Aorta (tissue), 5 donors: ENCODE measurements around the gene CFAP54. TPM values are rescaled to one million over a fixed set of nuclear protein-coding genes. Genes with fewer than 3 reads are reported as not detected.
"Not testable (repeated sequence)": the region's sequence is repeated elsewhere in the genome, so short reads cannot be mapped to it uniquely, and the experiment has no call there.

Experiments
- ATAC-seq: fragments of 200-7000 bp; cut with Tn5 transposase; one replicate; pipeline ENCODE4 v1.9.1; 2022; ENCODE audit warnings: moderate library complexity; ENCODE audit not compliant: low FRiP score
- DNase-seq, 2 donors: peaks; one replicate each; pipeline ENCODE4 v3.0.0-alpha.2; 2020
- H3K27ac ChIP-seq, 2 donors: one replicate each; pipeline ENCODE4 v1.5.1; 2013; ENCODE audit warnings: low read length in 2 of 2, mild to moderate bottlenecking in 2 of 2, moderate library complexity in 2 of 2, control low read depth in 1 of 2, inconsistent platforms in 1 of 2, low read depth in 1 of 2
- H3K27me3 ChIP-seq, 2 donors: one replicate each; pipeline ENCODE4 v1.6.1; 2013; ENCODE audit warnings: control low read depth in 1 of 2, low read length in 1 of 2, mild to moderate bottlenecking in 1 of 2, moderate library complexity in 1 of 2; ENCODE audit not compliant: insufficient read depth in 2 of 2, control insufficient read depth in 1 of 2
- H3K36me3 ChIP-seq, 2 donors: one replicate each; pipeline ENCODE4 v1.6.1; 2013; ENCODE audit warnings: control low read depth in 1 of 2, low read length in 1 of 2, mild to moderate bottlenecking in 1 of 2; ENCODE audit not compliant: insufficient read depth in 2 of 2, control insufficient read depth in 1 of 2
- H3K4me1 ChIP-seq, 2 donors: one replicate each; pipeline ENCODE4 v1.6.1; 2013; ENCODE audit warnings: low read length in 2 of 2, control low read depth in 1 of 2, mild to moderate bottlenecking in 1 of 2, moderate library complexity in 1 of 2; ENCODE audit not compliant: insufficient read depth in 2 of 2, control insufficient read depth in 1 of 2
- H3K4me3 ChIP-seq, 2 donors: one replicate each; pipeline ENCODE4 v1.5.1; 2013; ENCODE audit warnings: low read length in 2 of 2, control low read depth in 1 of 2, mild to moderate bottlenecking in 1 of 2
- H3K9me3 ChIP-seq: one replicate; pipeline ENCODE4 v1.6.1; 2013; ENCODE audit warnings: mild to moderate bottlenecking, low read length; ENCODE audit not compliant: control insufficient read depth
- WGBS, 2 donors: extraction: QIAGEN DNeasy Blood & Tissue Kit; methylation state at CpG; one replicate each; pipeline ENCODE4 v1.1.7; 2013; 5-methylcytosine and 5-hydroxymethylcytosine counted together
- intact Hi-C, 2 donors: fragments of 100-400 bp; cut with DNase I; formaldehyde crosslinking; loops; one replicate each; pipeline versions ENCODE4 v1.14.2 to v1.15.0; 2022
- polyA plus RNA-seq, 2 donors: library from polyadenylated mRNA; stranded (reverse); fragments of 200-250 nt; gene quantifications; one replicate each; pipeline ENCODE4 v1.2.3, GENCODE V29; 2013
- total RNA-seq, 2 donors: library from RNA; stranded (reverse); fragmentation: NEBNext Ultra II Directional; extraction: Animal tissue kit (Norgen Biotek cat#: 25700); gene quantifications; one replicate each; pipeline ENCODE4 v1.2.1, GENCODE V29; 2021
- donor health status: healthy with polysubstance abuse.
- donor health status: Bipolar disorder and iron deficiency.
- donor health status: DM: no; HTN: no; CAD: no.
- donor health status: DM: no; HTN: no; CAD: no.
- donor health status: DM: yes; HTN: yes; CAD: no.

CFAP54 gene
- total and polyA plus RNA-seq, 4 donors, result 0.15 to 2.2 (median 0.91) TPM; not detected in 1

- DNase-seq (no peak), ATAC-seq (no peak)
- intact Hi-C loops, result no loop called here
- Histone ChIP-seq H3K27me3 (no peaks in the 10 kb centered on the region), H3K4me1 (no peaks in the 10 kb centered on the region), H3K36me3 (no peaks in the 10 kb centered on the region), H3K27ac (no peak overlapping the region), H3K9me3 (no peaks in the 10 kb centered on the region), H3K4me3 (no peak overlapping the region)
- 67 to 69% methylated on average over 3 of the region's 3 CpGs for WGBS, 2 donors
Observed at GRCh38 chr12:96452261-96452922, 37.0 kb upstream of the CFAP54 start.

DNA sequence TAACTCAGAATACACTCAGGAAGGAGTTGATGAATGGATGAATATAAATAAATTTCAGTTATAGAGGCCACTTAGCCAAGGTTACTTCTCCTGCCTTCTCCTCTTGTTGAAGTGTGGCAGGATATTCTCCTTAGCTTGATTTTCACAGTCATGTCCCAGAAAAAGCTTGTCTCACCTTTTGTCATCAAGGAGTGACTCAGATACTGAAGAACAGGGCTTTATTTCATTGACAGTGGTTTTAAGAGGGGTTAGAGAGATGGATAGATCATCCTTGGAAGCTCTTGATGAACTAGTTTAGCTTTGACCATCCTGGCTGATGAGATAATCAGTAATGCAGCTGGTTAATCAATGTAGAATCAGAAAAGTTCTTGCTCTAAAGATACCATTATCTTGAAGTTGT, 35.0 kb upstream of the CFAP54 start:
- no peaks in the 10 kb centered on the region for H3K36me3 ChIP-seq
- no peak overlapping the region for H3K4me3 ChIP-seq
- no peak for ATAC-seq
- no peaks in the 10 kb centered on the region for H3K4me1 ChIP-seq
- H3K27ac ChIP-seq, result no peak overlapping the region
- H3K27me3 ChIP-seq, result no peaks in the 10 kb centered on the region
- no peak for DNase-seq
- intact Hi-C loops, result no loop called here
- H3K9me3 ChIP-seq, result no peaks in the 10 kb centered on the region

GRCh38 chr12:96456265-96456974, 33.0 kb upstream of the CFAP54 start:
- H3K27ac ChIP-seq, result no peak overlapping the region
- no peaks in the 10 kb centered on the region for H3K4me1 ChIP-seq
- no peak for DNase-seq
- WGBS, 2 donors, result 79 to 81% methylated on average over 5 of the region's 5 CpGs
- no peaks in the 10 kb centered on the region for H3K27me3 ChIP-seq
- ATAC-seq, result no peak
- intact Hi-C loops, result no loop called here
- no peaks in the 10 kb centered on the region for H3K36me3 ChIP-seq
- no peaks in the 10 kb centered on the region for H3K9me3 ChIP-seq
- H3K4me3 ChIP-seq, result no peak overlapping the region

GRCh38 chr12:96457191-96457930, 32.0 kb upstream of the CFAP54 start:
- ATAC-seq, result no peak
- H3K36me3 ChIP-seq, result no peaks in the 10 kb centered on the region
- no peaks in the 10 kb centered on the region for H3K4me1 ChIP-seq
- no peaks in the 10 kb centered on the region for H3K27me3 ChIP-seq
- no peak overlapping the region for H3K4me3 ChIP-seq
- intact Hi-C loops, result no loop called here
- H3K9me3 ChIP-seq, result no peaks in the 10 kb centered on the region
- DNase-seq, result no peak
- no peak overlapping the region for H3K27ac ChIP-seq
- 79 to 87% methylated on average over 4 of the region's 4 CpGs for WGBS, 2 donors

GRCh38 chr12:96459281-96459680, 30.1 kb upstream of the CFAP54 start:
- H3K27ac ChIP-seq, intact Hi-C loops, H3K27me3 ChIP-seq, DNase-seq, H3K36me3 ChIP-seq, H3K4me3 ChIP-seq, H3K4me1 ChIP-seq, H3K9me3 ChIP-seq, ATAC-seq: not testable (repeated sequence)
- 87 to 91% methylated on average over 6 of the region's 6 CpGs for WGBS, 2 donors

- Histone ChIP-seq H3K9me3 (no peaks in the 10 kb centered on the region), H3K27ac (no peak overlapping the region), H3K27me3 (no peaks in the 10 kb centered on the region), H3K4me1 (no peaks in the 10 kb centered on the region), H3K4me3 (no peak overlapping the region), H3K36me3 (no peaks in the 10 kb centered on the region)
- intact Hi-C loops, result no loop called here
- no peak for ATAC-seq
- DNase-seq, result no peak
- 74 to 79% methylated on average over 7 of the region's 7 CpGs for WGBS, 2 donors
Observed at GRCh38 chr12:96462571-96463280, 26.7 kb upstream of the CFAP54 start.

DNA sequence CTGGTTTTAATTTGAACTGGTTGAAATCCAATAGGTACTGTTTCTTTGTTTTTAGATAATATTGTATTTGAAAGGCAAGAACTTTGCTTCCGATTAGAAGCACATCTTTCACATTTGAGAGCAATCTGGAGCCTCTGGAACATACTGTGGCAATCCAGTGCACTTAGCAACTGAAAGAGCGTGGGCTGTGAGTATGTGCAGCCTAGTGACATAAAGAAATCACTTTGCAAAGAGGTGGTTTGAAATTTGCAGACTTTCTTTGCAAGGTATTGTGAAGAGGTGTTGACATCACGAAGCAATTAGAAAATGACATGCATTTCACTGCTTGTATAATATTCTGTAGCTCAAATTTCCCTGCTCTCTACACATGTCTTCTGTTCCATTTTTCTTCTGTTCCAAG, 23.5 kb upstream of the CFAP54 start:
- DNase-seq (no peak), ATAC-seq (no peak)
- no peaks in the 10 kb centered on the region for H3K36me3 ChIP-seq
- H3K9me3 ChIP-seq, result peaks cover 3% of the 10 kb centered on the region
- no peaks in the 10 kb centered on the region for H3K4me1 ChIP-seq
- H3K27ac ChIP-seq, result no peak overlapping the region
- intact Hi-C loops, result no loop called here
- H3K27me3 ChIP-seq, result no peaks in the 10 kb centered on the region
- H3K4me3 ChIP-seq, result no peak overlapping the region
- WGBS, 2 donors, result 86 to 87% methylated on average over 3 of the region's 3 CpGs

DNA sequence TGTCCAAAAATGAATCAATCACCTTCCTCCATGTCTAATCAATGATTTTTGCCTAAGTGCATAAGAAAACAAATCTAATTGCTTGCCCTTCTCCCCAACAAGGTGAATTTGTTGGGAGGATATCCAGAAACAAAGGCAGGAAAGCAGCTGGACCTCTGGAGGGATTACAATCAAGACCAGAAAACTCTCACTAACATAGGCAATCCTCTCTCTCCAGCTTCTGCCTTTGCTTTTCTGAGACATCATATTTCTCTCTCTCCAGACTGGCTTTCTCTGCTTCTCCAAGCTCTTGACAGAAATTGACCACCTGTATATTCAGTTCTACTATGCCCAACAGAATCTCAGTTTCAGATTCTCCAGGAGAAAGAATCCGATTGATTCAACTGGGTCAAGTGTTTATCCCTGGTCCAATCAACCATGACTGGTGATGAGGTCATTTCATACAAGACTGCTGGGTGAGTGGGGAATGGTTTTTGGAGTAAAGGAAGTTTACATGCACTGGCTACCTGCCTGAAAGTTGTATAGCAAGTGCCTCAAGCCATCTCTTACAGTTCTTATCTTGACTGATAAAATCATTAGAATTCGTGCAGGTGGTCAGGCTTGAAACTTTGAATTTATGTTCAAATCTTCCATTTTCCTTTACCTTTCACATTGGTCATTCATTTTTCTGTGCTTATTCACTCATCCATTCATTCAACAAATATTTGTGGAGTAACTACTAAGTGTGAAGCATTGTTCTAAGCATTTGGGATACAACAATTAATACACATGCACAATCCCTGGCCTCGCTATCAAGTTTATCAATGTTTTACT, 22.2 kb upstream of the CFAP54 start:
- H3K27ac ChIP-seq, result no peak overlapping the region
- intact Hi-C loops, result no loop called here
- no peaks in the 10 kb centered on the region for H3K36me3 ChIP-seq
- no peaks in the 10 kb centered on the region for H3K4me1 ChIP-seq
- H3K9me3 ChIP-seq, result peaks cover 3% of the 10 kb centered on the region
- H3K27me3 ChIP-seq, result no peaks in the 10 kb centered on the region
- H3K4me3 ChIP-seq, result no peak overlapping the region
- WGBS, 2 donors, result 73 to 80% methylated on average over 3 of the region's 3 CpGs
- DNase-seq, result no peak
- ATAC-seq, result no peak
